TTC549 (cell line): Measurements from ENCODE around the gene FAM72A.

Experiments used
- FAIRE-seq: peaks from 2 replicates; lab custom pipeline; 2012; peaks lifted over from hg19 to GRCh38; lab: Jason Lieb, UNC

FAM72A gene

DNA sequence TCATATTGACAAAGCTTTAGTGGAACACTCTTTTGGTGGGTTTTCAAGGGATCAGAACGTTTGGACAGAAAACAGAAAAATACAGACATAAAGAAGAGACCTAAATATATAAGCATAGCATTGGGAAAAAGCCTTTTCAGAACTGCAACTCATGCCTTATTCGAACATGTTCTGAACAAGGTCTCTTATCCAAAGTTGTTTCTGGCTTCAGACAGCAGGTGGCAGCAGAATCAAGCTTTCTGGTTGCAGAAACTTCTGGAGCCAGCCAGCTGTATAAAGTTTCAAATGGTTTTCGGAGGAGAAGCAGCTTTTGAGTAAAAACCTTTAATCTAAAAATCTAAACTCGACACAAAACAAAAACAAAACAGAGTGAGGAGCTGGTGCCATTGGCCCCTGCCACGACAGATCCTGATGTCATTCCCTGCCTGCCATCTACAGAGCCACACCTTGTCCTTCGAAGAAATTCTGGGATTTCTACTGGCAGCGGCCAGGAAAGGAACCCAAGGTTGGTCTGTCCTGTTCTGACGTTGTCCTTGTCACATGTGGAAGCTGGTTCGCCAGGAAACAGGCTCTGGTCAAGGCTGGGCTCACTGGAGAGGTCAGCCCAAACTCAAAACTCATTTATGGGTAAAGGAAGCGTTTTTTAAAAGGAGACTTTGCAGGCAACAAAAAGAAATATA lies 35.1 kb downstream of the FAM72A start:
- peak; percentile 75 for FAIRE-seq

DNA sequence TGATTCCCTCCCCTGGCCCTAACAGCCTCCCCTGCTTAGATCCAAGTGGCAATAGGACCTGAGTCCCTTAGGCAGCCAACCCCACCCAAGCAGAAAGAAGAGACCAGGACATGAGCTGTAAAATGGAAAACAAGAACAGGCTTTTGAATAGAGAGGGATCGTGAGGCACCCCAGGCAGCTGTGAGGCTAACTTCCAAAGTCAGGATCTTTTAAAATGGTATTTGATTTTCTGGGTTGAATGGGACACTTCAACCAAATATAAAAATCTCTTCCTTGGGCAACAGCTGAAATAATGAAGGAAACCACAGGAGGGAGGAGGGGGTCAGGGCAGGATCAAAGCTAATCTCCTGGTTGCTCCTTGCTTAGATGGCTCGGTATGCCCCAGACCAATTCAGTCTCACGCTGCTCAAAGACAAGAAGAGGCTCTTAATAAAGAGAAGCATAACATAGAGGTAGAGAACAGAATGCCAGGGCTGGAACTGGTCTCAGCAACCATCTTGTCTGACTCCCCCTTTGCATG lies 56.8 kb downstream of the FAM72A start:
- FAIRE-seq: no peak

DNA sequence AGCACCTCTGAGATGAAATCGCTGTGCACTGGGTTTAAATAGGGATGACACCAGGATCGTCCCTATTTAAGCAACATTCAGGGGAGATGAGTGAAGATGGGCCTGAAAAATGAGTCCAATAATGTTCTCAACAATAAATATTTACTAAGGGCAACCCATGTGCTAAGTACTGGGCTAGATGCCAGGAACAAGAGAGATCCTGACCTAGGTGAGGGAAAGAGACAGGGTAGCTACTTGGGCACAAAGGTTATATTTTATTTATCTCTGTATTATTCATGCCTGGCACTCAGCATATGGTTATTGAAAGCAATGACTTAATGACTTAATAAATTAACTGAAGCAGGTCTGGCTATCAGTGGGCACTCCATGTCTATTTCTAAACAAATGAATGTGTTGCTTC lies 58.0 kb downstream of the FAM72A start:
- FAIRE-seq: no peak

DNA sequence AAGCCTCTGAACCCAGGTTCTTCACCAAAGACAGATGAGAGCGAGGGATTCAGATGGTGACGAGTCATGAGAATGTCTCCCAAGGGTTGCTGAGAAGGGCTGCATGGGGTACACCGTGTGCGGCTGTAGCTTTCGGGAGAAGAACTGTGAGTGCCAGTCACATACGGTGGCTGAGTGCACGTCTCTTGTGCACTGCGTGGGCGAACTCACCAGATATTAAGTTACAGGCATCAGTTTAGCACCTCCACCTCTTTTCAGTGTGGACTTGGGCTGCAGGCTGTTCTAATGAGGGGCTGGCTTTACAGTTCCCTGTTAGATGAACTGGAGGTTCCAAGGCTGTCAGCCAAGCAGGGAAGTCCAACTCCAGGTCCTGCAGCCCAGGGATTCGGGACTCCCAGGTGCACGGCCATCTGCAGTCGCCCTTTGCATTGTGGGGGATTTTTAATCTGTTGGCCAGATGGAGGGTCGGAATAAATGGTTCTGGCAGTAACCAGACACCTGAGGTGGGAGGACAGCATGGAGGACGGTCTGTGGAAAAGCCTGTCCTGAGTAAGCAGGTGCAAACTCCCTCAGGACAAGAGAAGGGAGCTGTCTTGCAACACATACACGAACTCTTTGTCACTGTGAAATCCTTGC lies 59.0 kb downstream of the FAM72A start:
- no peak for FAIRE-seq

DNA sequence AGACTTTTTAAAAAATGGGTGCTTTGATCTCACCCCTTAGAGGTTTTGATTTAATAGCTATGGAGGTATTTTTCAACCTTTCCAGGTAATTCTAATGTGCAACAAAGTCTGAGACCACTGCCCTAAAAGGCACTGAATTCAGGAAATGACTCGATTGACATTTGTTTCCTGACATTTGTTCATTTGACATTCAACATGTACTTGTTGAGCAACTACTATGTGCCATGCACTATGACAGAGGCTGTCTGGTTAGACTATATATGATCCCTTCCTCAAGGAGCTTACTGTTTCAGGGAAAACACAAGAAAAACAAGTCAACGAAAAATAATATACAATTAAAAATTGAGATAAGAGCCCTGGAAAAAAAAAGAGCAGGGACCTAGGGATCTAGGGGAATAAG lies 59.9 kb downstream of the FAM72A start:
- FAIRE-seq: no peak

DNA sequence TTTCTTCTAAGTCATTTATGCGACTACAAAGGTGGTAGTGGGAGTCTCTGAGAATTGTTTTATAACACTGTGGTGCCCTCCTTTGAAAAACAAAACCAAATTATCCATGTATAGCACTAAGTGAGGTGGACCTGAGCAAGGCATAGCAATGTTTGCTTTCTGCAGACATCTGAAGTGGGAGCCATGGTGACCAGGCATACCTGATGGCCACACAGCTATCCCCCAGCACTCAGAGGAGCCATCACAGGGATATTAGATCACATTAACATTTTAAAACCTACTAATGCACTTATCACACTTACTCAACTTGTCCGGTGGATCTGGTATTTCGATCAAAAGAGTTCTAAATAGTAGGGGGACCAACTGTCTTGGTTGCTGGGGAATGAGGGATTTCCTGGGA lies 60.6 kb downstream of the FAM72A start:
- no peak for FAIRE-seq

DNA sequence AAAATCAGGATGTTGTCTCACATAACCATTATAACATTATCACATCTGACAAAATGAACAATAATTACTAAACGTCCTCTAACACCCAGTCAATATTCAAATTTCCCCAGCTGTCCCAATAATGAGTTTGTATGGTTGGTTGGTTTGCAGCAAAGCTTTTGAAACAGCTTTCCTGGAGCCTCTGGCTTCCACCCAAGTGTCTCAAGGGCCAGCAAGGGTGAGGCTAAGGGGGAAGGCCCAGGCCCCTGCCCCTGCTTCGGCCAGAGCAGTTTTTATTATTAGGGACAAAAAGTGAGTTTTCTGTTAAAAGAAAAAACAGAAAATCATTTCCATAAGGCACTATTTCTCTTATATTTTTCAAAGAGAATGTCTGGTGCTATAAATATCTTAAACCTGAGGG lies 66.4 kb downstream of the FAM72A start:
- FAIRE-seq: no peak
